ENCODE data around the gene EFHC1.
A peak's percentile ranks its signal among the peaks of the same experiment; 100 is the strongest.

The EFHC1 gene

GRCh38 chr6:52493669-52494068 lies 73.5 kb downstream of the EFHC1 start:
- Histone ChIP-seq H3K27ac (ENCODE audit: low read depth, low read length) (no peak overlapping the region), H3K4me3 (ENCODE audit: low read depth, low read length) (no peak overlapping the region), H3K9ac (ENCODE audit: low read depth, low read length) (no peak overlapping the region), H3K36me3 (ENCODE audit: control insufficient read depth, insufficient read depth, low read length) (peaks cover 6% of the 10 kb centered on the region; the same call in 1 of the 2 replicates), H3K27me3 (ENCODE audit: control insufficient read depth, insufficient read depth, low read length) (no peaks in the 10 kb centered on the region), H3K9me3 (ENCODE audit: control insufficient read depth, insufficient read depth, low read length) (no peaks in the 10 kb centered on the region; the same call in 1 of the 2 replicates), H3K4me1 (ENCODE audit: control insufficient read depth, insufficient read depth, low read length) (0 out of 2 replicates have a peak, but pooled peaks cover under 1% of the 10 kb centered on the region)

- H3K9me3 ChIP-seq (ENCODE audit: control insufficient read depth, insufficient read depth, low read length): no peaks in the 10 kb centered on the region; the same call in 1 of the 2 replicates
- peaks cover 6% of the 10 kb centered on the region; the same call in 1 of the 2 replicates for H3K36me3 ChIP-seq (ENCODE audit: control insufficient read depth, insufficient read depth, low read length)
- H3K27ac ChIP-seq (ENCODE audit: low read depth, low read length): no peak overlapping the region
- 0 out of 2 replicates have a peak, but pooled peaks cover 7% of the 10 kb centered on the region for H3K4me1 ChIP-seq (ENCODE audit: control insufficient read depth, insufficient read depth, low read length)
- no peaks in the 10 kb centered on the region for H3K27me3 ChIP-seq (ENCODE audit: control insufficient read depth, insufficient read depth, low read length)
- H3K9ac ChIP-seq (ENCODE audit: low read depth, low read length): no peak overlapping the region
- no peak overlapping the region for H3K4me3 ChIP-seq (ENCODE audit: low read depth, low read length)
Observed at GRCh38 chr6:52494298-52495072, 74.3 kb downstream of the EFHC1 start.

- no peak overlapping the region for H3K4me3 ChIP-seq (ENCODE audit: low read depth, low read length)
- H3K27ac ChIP-seq (ENCODE audit: low read depth, low read length): no peak overlapping the region
- H3K27me3 ChIP-seq (ENCODE audit: control insufficient read depth, insufficient read depth, low read length): no peaks in the 10 kb centered on the region
- no peak overlapping the region for H3K9ac ChIP-seq (ENCODE audit: low read depth, low read length)
- H3K9me3 ChIP-seq (ENCODE audit: control insufficient read depth, insufficient read depth, low read length): no peaks in the 10 kb centered on the region; the same call in 1 of the 2 replicates
- H3K36me3 ChIP-seq (ENCODE audit: control insufficient read depth, insufficient read depth, low read length): no peaks in the 10 kb centered on the region
- H3K4me1 ChIP-seq (ENCODE audit: control insufficient read depth, insufficient read depth, low read length): 0 out of 2 replicates have a peak, but pooled peaks cover 7% of the 10 kb centered on the region
Observed at GRCh38 chr6:52495922-52496321, 75.8 kb downstream of the EFHC1 start.

GRCh38 chr6:52496631-52497030 lies 76.5 kb downstream of the EFHC1 start:
- Histone ChIP-seq H3K27ac (ENCODE audit: low read depth, low read length) (no peak overlapping the region), H3K9me3 (ENCODE audit: control insufficient read depth, insufficient read depth, low read length) (no peaks in the 10 kb centered on the region; the same call in 1 of the 2 replicates), H3K4me1 (ENCODE audit: control insufficient read depth, insufficient read depth, low read length) (0 out of 2 replicates have a peak, but pooled peaks cover 7% of the 10 kb centered on the region), H3K9ac (ENCODE audit: low read depth, low read length) (no peak overlapping the region), H3K27me3 (ENCODE audit: control insufficient read depth, insufficient read depth, low read length) (no peaks in the 10 kb centered on the region), H3K36me3 (ENCODE audit: control insufficient read depth, insufficient read depth, low read length) (no peaks in the 10 kb centered on the region), H3K4me3 (ENCODE audit: low read depth, low read length) (no peak overlapping the region)

- Histone ChIP-seq H3K27ac (ENCODE audit: low read depth, low read length) (no peak overlapping the region), H3K36me3 (ENCODE audit: control insufficient read depth, insufficient read depth, low read length) (peaks cover 10% of the 10 kb centered on the region; the same call in 1 of the 2 replicates), H3K9ac (ENCODE audit: low read depth, low read length) (no peak overlapping the region), H3K27me3 (ENCODE audit: control insufficient read depth, insufficient read depth, low read length) (no peaks in the 10 kb centered on the region), H3K9me3 (ENCODE audit: control insufficient read depth, insufficient read depth, low read length) (no peaks in the 10 kb centered on the region; the same call in 1 of the 2 replicates), H3K4me1 (ENCODE audit: control insufficient read depth, insufficient read depth, low read length) (0 out of 2 replicates have a peak, but pooled peaks cover 7% of the 10 kb centered on the region), H3K4me3 (ENCODE audit: low read depth, low read length) (no peak overlapping the region)
Observed at GRCh38 chr6:52497652-52498408, 77.7 kb downstream of the EFHC1 start.

- 0 out of 2 replicates have a peak, but pooled peaks cover 10% of the 10 kb centered on the region for H3K4me1 ChIP-seq (ENCODE audit: control insufficient read depth, insufficient read depth, low read length)
- H3K9ac ChIP-seq (ENCODE audit: low read depth, low read length): no peak overlapping the region
- no peak overlapping the region for H3K4me3 ChIP-seq (ENCODE audit: low read depth, low read length)
- H3K36me3 ChIP-seq (ENCODE audit: control insufficient read depth, insufficient read depth, low read length): peaks cover 11% of the 10 kb centered on the region; the same call in 1 of the 2 replicates
- H3K27ac ChIP-seq (ENCODE audit: low read depth, low read length): peak overlapping the region; percentile 29
- H3K9me3 ChIP-seq (ENCODE audit: control insufficient read depth, insufficient read depth, low read length): no peaks in the 10 kb centered on the region; the same call in 1 of the 2 replicates
- no peaks in the 10 kb centered on the region for H3K27me3 ChIP-seq (ENCODE audit: control insufficient read depth, insufficient read depth, low read length)
Observed at GRCh38 chr6:52498538-52499017, 78.4 kb downstream of the EFHC1 start.

GRCh38 chr6:52499026-52499425 lies 78.9 kb downstream of the EFHC1 start:
- Histone ChIP-seq H3K36me3 (ENCODE audit: control insufficient read depth, insufficient read depth, low read length) (peaks cover 11% of the 10 kb centered on the region; the same call in 1 of the 2 replicates), H3K27me3 (ENCODE audit: control insufficient read depth, insufficient read depth, low read length) (no peaks in the 10 kb centered on the region), H3K9me3 (ENCODE audit: control insufficient read depth, insufficient read depth, low read length) (no peaks in the 10 kb centered on the region; the same call in 1 of the 2 replicates), H3K9ac (ENCODE audit: low read depth, low read length) (no peak overlapping the region), H3K4me3 (ENCODE audit: low read depth, low read length) (no peak overlapping the region), H3K4me1 (ENCODE audit: control insufficient read depth, insufficient read depth, low read length) (0 out of 2 replicates have a peak, but pooled peaks cover 10% of the 10 kb centered on the region), H3K27ac (ENCODE audit: low read depth, low read length) (peak overlapping the region; percentile 30)

GRCh38 chr6:52499681-52500236 lies 79.6 kb downstream of the EFHC1 start:
- H3K27ac ChIP-seq (ENCODE audit: low read depth, low read length): no peak overlapping the region
- no peaks in the 10 kb centered on the region; the same call in 1 of the 2 replicates for H3K9me3 ChIP-seq (ENCODE audit: control insufficient read depth, insufficient read depth, low read length)
- H3K36me3 ChIP-seq (ENCODE audit: control insufficient read depth, insufficient read depth, low read length): peaks cover 13% of the 10 kb centered on the region; the same call in 1 of the 2 replicates
- H3K4me1 ChIP-seq (ENCODE audit: control insufficient read depth, insufficient read depth, low read length): 0 out of 2 replicates have a peak, but pooled peaks cover 10% of the 10 kb centered on the region
- H3K27me3 ChIP-seq (ENCODE audit: control insufficient read depth, insufficient read depth, low read length): no peaks in the 10 kb centered on the region
- no peak overlapping the region for H3K9ac ChIP-seq (ENCODE audit: low read depth, low read length)
- H3K4me3 ChIP-seq (ENCODE audit: low read depth, low read length): no peak overlapping the region

GRCh38 chr6:52500238-52501129 lies 80.3 kb downstream of the EFHC1 start:
- Histone ChIP-seq H3K9ac (ENCODE audit: low read depth, low read length) (no peak overlapping the region), H3K9me3 (ENCODE audit: control insufficient read depth, insufficient read depth, low read length) (no peaks in the 10 kb centered on the region), H3K27ac (ENCODE audit: low read depth, low read length) (no peak overlapping the region), H3K4me1 (ENCODE audit: control insufficient read depth, insufficient read depth, low read length) (0 out of 2 replicates have a peak, but pooled peaks cover 10% of the 10 kb centered on the region), H3K4me3 (ENCODE audit: low read depth, low read length) (no peak overlapping the region), H3K36me3 (ENCODE audit: control insufficient read depth, insufficient read depth, low read length) (peaks cover 20% of the 10 kb centered on the region), H3K27me3 (ENCODE audit: control insufficient read depth, insufficient read depth, low read length) (no peaks in the 10 kb centered on the region)
